Calu3 (cell line): ENCODE results near the gene RAX. TPM values are rescaled to one million over a fixed set of nuclear protein-coding genes. Genes with fewer than 3 reads are reported as not detected.

ENCODE experiments used
- BruUV-seq: library from RNA; stranded (reverse); fragments of 400-500 nt; replicated peaks from 2 replicates; lab custom pipeline; 2021; lab: Mats Ljungman, UMichigan
- CTCF ChIA-PET: fragments of 300-600 bp; sonication (Branson Sonifier 250); formaldehyde crosslinking; loops from one replicate; lab custom pipeline; 2022; ENCODE audit warnings: antibody characterized with exemption; lab: Charles Lee
- DNase-seq: peaks from one replicate; pipeline ENCODE4 v3.0.0; 2022
- H3K27ac Mint-ChIP-seq: one replicate; pipeline ENCODE4 v1.8.0; 2022; ENCODE audit warnings: mixed read lengths; ENCODE audit not compliant: unreplicated experiment
- H3K27me3 Mint-ChIP-seq: one replicate; pipeline ENCODE4 v1.8.0; 2022; ENCODE audit warnings: mixed read lengths; ENCODE audit not compliant: unreplicated experiment
- H3K36me3 Mint-ChIP-seq: one replicate; pipeline ENCODE4 v1.8.0; 2022; ENCODE audit warnings: mild to moderate bottlenecking, moderate library complexity, mixed read lengths; ENCODE audit not compliant: insufficient read depth, unreplicated experiment
- H3K4me1 Mint-ChIP-seq: one replicate; pipeline ENCODE4 v1.8.0; 2022; ENCODE audit warnings: mild to moderate bottlenecking, low read depth, mixed read lengths; ENCODE audit not compliant: unreplicated experiment
- H3K4me3 Mint-ChIP-seq: one replicate; pipeline ENCODE4 v1.8.0; 2022; ENCODE audit warnings: mild to moderate bottlenecking, low read depth, moderate library complexity, mixed read lengths; ENCODE audit not compliant: unreplicated experiment
- H3K9me3 Mint-ChIP-seq: one replicate; pipeline ENCODE4 v1.8.0; 2022; ENCODE audit warnings: low read depth, mixed read lengths; ENCODE audit not compliant: unreplicated experiment
- intact Hi-C: fragments of 100-400 bp; cut with micrococcal nuclease; formaldehyde crosslinking; loops from one replicate; pipeline ENCODE4 v1.10.0; 2022; ENCODE audit not compliant: unreplicated experiment
- total RNA-seq: library from RNA; stranded (reverse); gene quantifications from 2 replicates; pipeline ENCODE4 v1.2.3, GENCODE V29; 2022
- TF ChIP-seq, protein P1 (sequence below): fragments of 200-600 bp; IDR thresholded peaks from one replicate; pipeline ENCODE4 v1.8.0; 2022; ENCODE audit warnings: antibody characterized with exemption; ENCODE audit not compliant: unreplicated experiment

RAX gene
- total RNA-seq, 1 experiment from 2014 or later = not detected

DNA sequence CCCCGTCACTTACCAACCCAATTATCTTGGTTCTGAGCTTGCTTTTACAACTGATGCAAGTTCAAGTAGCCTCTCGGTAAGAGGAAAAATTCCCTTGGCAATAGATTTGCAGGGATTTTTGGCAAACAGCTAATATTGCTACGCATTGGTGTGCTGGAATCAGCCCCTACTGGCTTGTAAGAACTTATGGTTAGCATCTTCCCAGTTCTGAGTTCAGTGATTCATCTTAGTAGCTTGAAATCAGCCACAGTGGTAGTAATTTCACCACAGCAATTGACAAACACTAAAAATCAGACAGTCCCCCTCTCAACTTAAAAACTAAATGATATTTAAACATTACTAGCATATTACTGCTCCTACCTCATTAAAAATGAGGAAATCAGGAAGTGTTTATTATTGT lies 5.9 kb upstream of the RAX start:
- Mint-ChIP-seq H3K4me3 (no peak overlapping the region), H3K27ac (no peak overlapping the region), H3K4me1 (no peaks in the 10 kb centered on the region), H3K36me3 (no peaks in the 10 kb centered on the region), H3K27me3 (peaks cover 95% of the 10 kb centered on the region), H3K9me3 (no peaks in the 10 kb centered on the region)
- no TSS peak for BruUV-seq
- TF ChIP-seq, protein P1, sequence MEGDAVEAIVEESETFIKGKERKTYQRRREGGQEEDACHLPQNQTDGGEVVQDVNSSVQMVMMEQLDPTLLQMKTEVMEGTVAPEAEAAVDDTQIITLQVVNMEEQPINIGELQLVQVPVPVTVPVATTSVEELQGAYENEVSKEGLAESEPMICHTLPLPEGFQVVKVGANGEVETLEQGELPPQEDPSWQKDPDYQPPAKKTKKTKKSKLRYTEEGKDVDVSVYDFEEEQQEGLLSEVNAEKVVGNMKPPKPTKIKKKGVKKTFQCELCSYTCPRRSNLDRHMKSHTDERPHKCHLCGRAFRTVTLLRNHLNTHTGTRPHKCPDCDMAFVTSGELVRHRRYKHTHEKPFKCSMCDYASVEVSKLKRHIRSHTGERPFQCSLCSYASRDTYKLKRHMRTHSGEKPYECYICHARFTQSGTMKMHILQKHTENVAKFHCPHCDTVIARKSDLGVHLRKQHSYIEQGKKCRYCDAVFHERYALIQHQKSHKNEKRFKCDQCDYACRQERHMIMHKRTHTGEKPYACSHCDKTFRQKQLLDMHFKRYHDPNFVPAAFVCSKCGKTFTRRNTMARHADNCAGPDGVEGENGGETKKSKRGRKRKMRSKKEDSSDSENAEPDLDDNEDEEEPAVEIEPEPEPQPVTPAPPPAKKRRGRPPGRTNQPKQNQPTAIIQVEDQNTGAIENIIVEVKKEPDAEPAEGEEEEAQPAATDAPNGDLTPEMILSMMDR = no peak
- CTCF ChIA-PET = no interaction called here
- no peak for DNase-seq
- intact Hi-C loops = no loop called here

GRCh38 chr18:59278793-59279192 lies 5.5 kb upstream of the RAX start:
- no TSS peak for BruUV-seq
- DNase-seq = no peak
- no peak overlapping the region for H3K27ac Mint-ChIP-seq
- H3K4me1 Mint-ChIP-seq = no peaks in the 10 kb centered on the region
- H3K9me3 Mint-ChIP-seq = no peaks in the 10 kb centered on the region
- CTCF ChIA-PET = no interaction called here
- TF ChIP-seq, protein P1 = no peak
- peaks cover 95% of the 10 kb centered on the region for H3K27me3 Mint-ChIP-seq
- no peaks in the 10 kb centered on the region for H3K36me3 Mint-ChIP-seq
- H3K4me3 Mint-ChIP-seq = no peak overlapping the region
- intact Hi-C loops = no loop called here

DNA sequence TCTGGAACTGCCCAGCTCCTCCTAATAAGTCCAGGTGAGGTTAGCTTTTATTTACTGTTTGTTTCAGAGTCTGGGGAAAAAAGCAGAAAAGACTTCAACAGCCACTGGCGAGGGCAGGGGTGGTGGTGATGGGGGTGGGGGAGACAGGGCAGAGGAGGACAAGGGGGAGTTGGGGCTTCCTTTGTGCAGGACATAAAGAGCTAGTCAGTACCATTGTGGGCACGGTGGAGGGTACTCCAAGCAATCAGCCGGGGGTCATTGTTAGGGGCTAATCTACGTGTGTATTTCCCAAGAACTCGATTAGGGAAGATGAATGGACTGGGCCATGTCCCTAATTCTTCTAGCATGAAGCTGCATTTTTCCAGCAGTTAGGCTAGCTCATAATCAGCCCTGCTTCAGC lies 2.8 kb upstream of the RAX start:
- H3K36me3 Mint-ChIP-seq = no peaks in the 10 kb centered on the region
- H3K4me3 Mint-ChIP-seq = no peak overlapping the region
- TF ChIP-seq, protein P1 = no peak
- H3K4me1 Mint-ChIP-seq = no peaks in the 10 kb centered on the region
- intact Hi-C loops = no loop called here
- no TSS peak for BruUV-seq
- H3K9me3 Mint-ChIP-seq = no peaks in the 10 kb centered on the region
- CTCF ChIA-PET = interaction anchor here (0.6 to 1.5 kb wide), 2 partner anchors 61 to 123 kb away, joined by 3 to 4 read pairs; no protein-coding TSS in a partner anchor
- DNase-seq = no peak
- peaks cover 96% of the 10 kb centered on the region for H3K27me3 Mint-ChIP-seq
- no peak overlapping the region for H3K27ac Mint-ChIP-seq

DNA sequence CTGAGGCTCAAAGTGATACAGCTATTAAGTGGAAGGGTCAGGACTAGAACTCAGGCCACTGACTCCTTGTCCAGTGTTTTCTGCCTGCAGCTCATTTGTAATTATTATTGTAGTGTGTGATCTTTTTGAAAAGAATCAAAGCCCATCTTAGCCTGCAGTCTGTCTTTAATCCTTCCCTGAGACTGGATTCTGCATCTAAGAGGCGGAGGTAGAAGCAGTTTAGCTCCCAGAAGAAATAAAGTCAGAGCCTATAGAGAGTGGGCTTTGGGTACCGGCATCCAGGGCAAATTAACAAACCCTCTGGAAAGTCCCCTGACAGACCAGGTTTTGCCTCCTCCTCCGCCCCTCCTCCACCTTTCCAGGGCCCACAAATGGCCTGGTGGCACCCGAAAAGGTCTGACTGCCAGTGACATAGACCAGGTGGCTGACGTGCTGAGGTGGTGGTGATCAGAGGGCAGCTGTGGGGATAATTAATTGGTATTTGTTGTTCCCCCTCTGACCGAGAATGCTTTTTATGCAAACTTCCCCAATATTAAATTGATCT lies 2.2 kb upstream of the RAX start:
- intact Hi-C loops = no loop called here
- BruUV-seq = no TSS peak
- H3K9me3 Mint-ChIP-seq = no peaks in the 10 kb centered on the region
- DNase-seq = no peak
- no peaks in the 10 kb centered on the region for H3K4me1 Mint-ChIP-seq
- CTCF ChIA-PET = interaction anchor here (0.6 kb wide), 1 partner anchor 62 kb away, joined by 3 read pairs; no protein-coding TSS in a partner anchor
- no peak overlapping the region for H3K27ac Mint-ChIP-seq
- no peaks in the 10 kb centered on the region for H3K36me3 Mint-ChIP-seq
- peaks cover 96% of the 10 kb centered on the region for H3K27me3 Mint-ChIP-seq
- TF ChIP-seq, protein P1 = no peak
- H3K4me3 Mint-ChIP-seq = no peak overlapping the region
